GM18858 (cell line): Measurements from ENCODE around the gene SAP130.

Source experiments
- ATAC-seq: cut with Tn5 transposase; IDR thresholded peaks from one replicate; pipeline ENCODE4 v1.9.1; 2021; ENCODE audit not compliant: unreplicated experiment

Gene SAP130

GRCh38 chr2:127897531-127898211, 130.2 kb downstream of the SAP130 start:
- no peak for ATAC-seq

- ATAC-seq = no peak
These were observed 134.4 kb downstream of the SAP130 start for GRCh38 chr2:127893494-127893893.

GRCh38 chr2:127893033-127893432, 134.8 kb downstream of the SAP130 start:
- no peak for ATAC-seq

GRCh38 chr2:127891811-127892210, 136.0 kb downstream of the SAP130 start:
- ATAC-seq = no peak
